Measurements from ENCODE around the gene SCUBE1.
A peak's percentile ranks its signal among the peaks of the same experiment; 100 is the strongest.

SCUBE1 gene

GRCh38 chr22:43315687-43316217 lies 27.4 kb downstream of the SCUBE1 start:
- TF ChIP-seq RARB (CRISPR knock-in tag; IDR thresholded peaks at IDR 0.05) (no peak), GLIS3 (CRISPR knock-in tag; IDR thresholded peaks at IDR 0.05) (no peak)
- ATAC-seq = no peak

DNA sequence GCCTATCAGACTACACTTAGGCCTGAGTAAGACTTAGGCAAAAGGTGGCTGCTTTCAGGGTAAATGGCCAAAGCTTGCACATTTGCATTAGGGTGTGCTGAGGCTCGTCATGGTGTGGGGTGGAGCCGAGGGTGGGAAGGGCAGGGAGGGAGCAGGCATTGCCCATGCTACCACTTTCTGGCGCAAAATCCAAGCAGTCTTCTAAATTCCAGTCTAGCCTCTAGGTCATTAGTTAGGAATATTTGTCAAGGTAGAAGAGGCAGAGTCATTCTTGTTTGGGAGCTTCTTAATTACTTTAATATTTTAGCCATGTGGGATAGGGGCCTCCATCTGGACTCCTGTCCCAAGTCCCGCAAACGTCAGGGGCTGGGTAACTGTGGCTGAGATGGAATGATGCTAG lies 28.6 kb downstream of the SCUBE1 start:
- ATAC-seq = no peak
- TF ChIP-seq, protein P1, sequence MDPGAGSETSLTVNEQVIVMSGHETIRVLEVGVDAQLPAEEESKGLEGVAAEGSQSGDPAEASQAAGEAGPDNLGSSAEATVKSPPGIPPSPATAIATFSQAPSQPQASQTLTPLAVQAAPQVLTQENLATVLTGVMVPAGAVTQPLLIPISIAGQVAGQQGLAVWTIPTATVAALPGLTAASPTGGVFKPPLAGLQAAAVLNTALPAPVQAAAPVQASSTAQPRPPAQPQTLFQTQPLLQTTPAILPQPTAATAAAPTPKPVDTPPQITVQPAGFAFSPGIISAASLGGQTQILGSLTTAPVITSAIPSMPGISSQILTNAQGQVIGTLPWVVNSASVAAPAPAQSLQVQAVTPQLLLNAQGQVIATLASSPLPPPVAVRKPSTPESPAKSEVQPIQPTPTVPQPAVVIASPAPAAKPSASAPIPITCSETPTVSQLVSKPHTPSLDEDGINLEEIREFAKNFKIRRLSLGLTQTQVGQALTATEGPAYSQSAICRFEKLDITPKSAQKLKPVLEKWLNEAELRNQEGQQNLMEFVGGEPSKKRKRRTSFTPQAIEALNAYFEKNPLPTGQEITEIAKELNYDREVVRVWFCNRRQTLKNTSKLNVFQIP (CRISPR knock-in tag; IDR thresholded peaks at IDR 0.05; ENCODE audit: borderline replicate concordance, low read depth) = no peak
- TF ChIP-seq ZC3H10 (CRISPR knock-in tag; IDR thresholded peaks at IDR 0.05) = no peak
- no peak for TF ChIP-seq ZNF8 (CRISPR knock-in tag; IDR thresholded peaks at IDR 0.05)
- no peak for TF ChIP-seq CSRNP3 (CRISPR knock-in tag; IDR thresholded peaks at IDR 0.05)
- TF ChIP-seq GLIS3 (CRISPR knock-in tag; IDR thresholded peaks at IDR 0.05) = no peak
- no peak for TF ChIP-seq ZFP30 (CRISPR knock-in tag; IDR thresholded peaks at IDR 0.05)

DNA sequence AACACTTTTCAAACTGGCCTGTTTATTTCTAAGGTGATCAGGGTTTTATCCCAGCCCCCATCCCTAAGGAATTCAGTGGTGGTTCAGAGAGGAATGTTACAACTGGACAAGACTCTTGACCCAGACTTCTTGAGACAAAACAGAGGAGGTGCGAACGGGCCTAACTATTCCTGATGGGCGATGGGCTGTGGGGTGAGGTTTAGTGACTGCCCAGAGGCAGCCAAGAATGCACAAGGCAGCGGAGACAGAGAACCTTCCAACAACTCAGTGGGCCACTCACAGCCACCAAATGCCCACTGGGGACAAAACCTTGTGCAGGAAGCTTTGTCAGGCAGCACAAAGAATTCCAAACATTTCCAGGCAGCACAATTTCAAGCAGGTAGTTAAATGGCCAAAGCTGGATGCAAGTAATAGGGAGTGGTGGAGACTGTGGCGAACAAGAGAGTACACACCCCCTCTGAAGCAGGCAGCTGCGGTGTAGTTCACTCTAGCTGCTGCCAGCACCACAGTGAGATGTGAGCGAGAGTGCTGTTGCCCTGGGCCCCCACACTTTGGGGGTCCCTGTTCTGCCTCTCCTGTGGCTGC lies 29.2 kb downstream of the SCUBE1 start:
- no peak for ATAC-seq
- TF ChIP-seq, protein P2, sequence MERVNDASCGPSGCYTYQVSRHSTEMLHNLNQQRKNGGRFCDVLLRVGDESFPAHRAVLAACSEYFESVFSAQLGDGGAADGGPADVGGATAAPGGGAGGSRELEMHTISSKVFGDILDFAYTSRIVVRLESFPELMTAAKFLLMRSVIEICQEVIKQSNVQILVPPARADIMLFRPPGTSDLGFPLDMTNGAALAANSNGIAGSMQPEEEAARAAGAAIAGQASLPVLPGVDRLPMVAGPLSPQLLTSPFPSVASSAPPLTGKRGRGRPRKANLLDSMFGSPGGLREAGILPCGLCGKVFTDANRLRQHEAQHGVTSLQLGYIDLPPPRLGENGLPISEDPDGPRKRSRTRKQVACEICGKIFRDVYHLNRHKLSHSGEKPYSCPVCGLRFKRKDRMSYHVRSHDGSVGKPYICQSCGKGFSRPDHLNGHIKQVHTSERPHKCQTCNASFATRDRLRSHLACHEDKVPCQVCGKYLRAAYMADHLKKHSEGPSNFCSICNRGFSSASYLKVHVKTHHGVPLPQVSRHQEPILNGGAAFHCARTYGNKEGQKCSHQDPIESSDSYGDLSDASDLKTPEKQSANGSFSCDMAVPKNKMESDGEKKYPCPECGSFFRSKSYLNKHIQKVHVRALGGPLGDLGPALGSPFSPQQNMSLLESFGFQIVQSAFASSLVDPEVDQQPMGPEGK (CRISPR knock-in tag; IDR thresholded peaks at IDR 0.05; ENCODE audit: borderline replicate concordance) = no peak
- TF ChIP-seq ISL1 (CRISPR knock-in tag; IDR thresholded peaks at IDR 0.05) (no peak), SNAI2 (CRISPR knock-in tag; IDR thresholded peaks at IDR 0.05) (no peak), ZNF70 (CRISPR knock-in tag; IDR thresholded peaks at IDR 0.05) (no peak), ZC3H10 (CRISPR knock-in tag; IDR thresholded peaks at IDR 0.05) (no peak), RARB (CRISPR knock-in tag; IDR thresholded peaks at IDR 0.05) (no peak), GLIS3 (CRISPR knock-in tag; IDR thresholded peaks at IDR 0.05) (no peak), ESRRG (CRISPR knock-in tag; IDR thresholded peaks at IDR 0.05) (no peak)
- TF ChIP-seq, protein P3, sequence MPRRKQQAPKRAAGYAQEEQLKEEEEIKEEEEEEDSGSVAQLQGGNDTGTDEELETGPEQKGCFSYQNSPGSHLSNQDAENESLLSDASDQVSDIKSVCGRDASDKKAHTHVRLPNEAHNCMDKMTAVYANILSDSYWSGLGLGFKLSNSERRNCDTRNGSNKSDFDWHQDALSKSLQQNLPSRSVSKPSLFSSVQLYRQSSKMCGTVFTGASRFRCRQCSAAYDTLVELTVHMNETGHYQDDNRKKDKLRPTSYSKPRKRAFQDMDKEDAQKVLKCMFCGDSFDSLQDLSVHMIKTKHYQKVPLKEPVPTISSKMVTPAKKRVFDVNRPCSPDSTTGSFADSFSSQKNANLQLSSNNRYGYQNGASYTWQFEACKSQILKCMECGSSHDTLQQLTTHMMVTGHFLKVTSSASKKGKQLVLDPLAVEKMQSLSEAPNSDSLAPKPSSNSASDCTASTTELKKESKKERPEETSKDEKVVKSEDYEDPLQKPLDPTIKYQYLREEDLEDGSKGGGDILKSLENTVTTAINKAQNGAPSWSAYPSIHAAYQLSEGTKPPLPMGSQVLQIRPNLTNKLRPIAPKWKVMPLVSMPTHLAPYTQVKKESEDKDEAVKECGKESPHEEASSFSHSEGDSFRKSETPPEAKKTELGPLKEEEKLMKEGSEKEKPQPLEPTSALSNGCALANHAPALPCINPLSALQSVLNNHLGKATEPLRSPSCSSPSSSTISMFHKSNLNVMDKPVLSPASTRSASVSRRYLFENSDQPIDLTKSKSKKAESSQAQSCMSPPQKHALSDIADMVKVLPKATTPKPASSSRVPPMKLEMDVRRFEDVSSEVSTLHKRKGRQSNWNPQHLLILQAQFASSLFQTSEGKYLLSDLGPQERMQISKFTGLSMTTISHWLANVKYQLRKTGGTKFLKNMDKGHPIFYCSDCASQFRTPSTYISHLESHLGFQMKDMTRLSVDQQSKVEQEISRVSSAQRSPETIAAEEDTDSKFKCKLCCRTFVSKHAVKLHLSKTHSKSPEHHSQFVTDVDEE (CRISPR knock-in tag; IDR thresholded peaks at IDR 0.05) = no peak

DNA sequence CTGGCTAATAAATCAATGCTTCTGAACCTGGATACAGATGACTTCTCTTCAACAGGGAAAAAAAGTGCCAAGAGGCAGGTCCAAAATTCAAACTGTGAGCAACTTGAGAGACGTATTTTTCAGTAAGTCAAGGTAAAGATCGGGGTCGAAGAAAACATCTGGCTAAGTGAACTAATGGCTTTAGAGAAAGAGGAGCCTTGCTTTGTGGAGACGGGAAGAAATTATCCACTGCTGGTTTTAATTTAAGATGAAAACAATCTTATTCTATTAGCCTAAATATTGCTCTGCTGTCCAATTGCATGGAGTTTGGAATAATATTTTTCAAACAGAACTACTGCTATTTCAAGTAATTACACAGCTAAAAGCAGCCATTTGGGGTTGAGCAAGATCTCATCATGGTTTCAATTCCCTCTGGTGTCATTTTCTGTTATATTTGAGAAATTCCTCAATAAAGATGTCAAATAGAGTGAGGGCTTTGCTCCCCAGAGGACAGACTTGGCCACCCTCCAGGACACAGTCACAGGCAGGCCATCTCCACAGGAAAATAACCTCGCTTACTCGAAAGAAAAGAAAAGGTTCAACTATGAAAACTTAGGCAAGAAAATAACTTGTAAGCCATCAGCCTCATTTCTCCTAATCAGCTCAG lies 29.8 kb downstream of the SCUBE1 start:
- no peak for TF ChIP-seq ZFP30 (CRISPR knock-in tag; IDR thresholded peaks at IDR 0.05)
- peak; percentile 49; the same call in 1 of the 2 replicates for TF ChIP-seq ISL1 (CRISPR knock-in tag; IDR thresholded peaks at IDR 0.05)

DNA sequence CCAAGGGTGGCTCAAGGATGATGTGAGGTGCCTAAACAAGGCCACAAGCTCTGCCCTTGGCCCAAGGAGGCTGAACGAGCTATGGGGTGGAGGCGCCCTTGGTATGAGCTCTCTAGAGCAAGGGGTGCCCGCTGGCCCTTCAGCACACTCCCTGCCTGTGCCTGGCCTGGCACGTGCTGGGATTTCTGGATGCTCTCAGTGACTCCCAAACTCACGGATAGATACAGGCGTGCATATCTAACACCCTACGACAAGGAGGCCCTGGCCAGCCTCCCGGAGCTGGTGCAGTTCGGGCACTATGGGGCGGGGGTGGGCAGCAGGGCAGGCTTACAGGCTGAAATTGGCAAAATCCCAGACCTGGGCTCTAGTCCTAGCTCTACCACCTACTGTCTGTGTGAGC lies 30.6 kb downstream of the SCUBE1 start:
- TF ChIP-seq RARB (CRISPR knock-in tag; IDR thresholded peaks at IDR 0.05) (no peak), CSRNP3 (CRISPR knock-in tag; IDR thresholded peaks at IDR 0.05) (no peak), SNAI2 (CRISPR knock-in tag; IDR thresholded peaks at IDR 0.05) (no peak), ESRRG (CRISPR knock-in tag; IDR thresholded peaks at IDR 0.05) (no peak), ZC3H10 (CRISPR knock-in tag; IDR thresholded peaks at IDR 0.05) (no peak), ARNTL (CRISPR knock-in tag; IDR thresholded peaks at IDR 0.05; ENCODE audit: borderline replicate concordance, low read depth) (no peak)
- TF ChIP-seq, protein P1 (CRISPR knock-in tag; IDR thresholded peaks at IDR 0.05; ENCODE audit: borderline replicate concordance, low read depth) = no peak
- no peak for ATAC-seq

More for the DNA sequence above, 29.8 kb downstream of the SCUBE1 start:
- no peak; the same call in 2 of the 3 replicates for ATAC-seq

Measured in SK-N-SH treated with all-trans-retinoic acid at 6 μM for 48 hours (cell line).